SK-N-MC (cell line): ENCODE results near the gene AP5B1.

Source experiments
- EZH2 ChIP-seq: fragments of 200-600 bp; sonication (generic); IDR thresholded peaks from one replicate; pipeline ENCODE4 v1.6.1; 2017; ENCODE audit warnings: antibody characterized with exemption
- POLR2AphosphoS5 ChIP-seq: IDR thresholded peaks from 2 replicates; pipeline ENCODE4 v1.6.1; 2012; ENCODE audit warnings: mild to moderate bottlenecking, low read depth, low read length, borderline replicate concordance

- TF ChIP-seq EZH2: no peak
- TF ChIP-seq POLR2AphosphoS5: no peak
Observed at GRCh38 chr11:65777821-65778361, 2.9 kb downstream of the AP5B1 start.
